Measurements from ENCODE around the gene AOX1.
"Not testable (repeated sequence)": the region's sequence is repeated elsewhere in the genome, so short reads cannot be mapped to it uniquely, and the experiment has no call there.

Gene AOX1

GRCh38 chr2:200677721-200678532, 92.1 kb downstream of the AOX1 start:
- Histone ChIP-seq H3K36me3 (ENCODE audit: insufficient read depth, low read length) (no peaks in the 10 kb centered on the region), H3K9ac (ENCODE audit: low read depth, low read length) (no peak overlapping the region), H3K9me3 (ENCODE audit: control insufficient read depth, insufficient read depth, low read length) (no peaks in the 10 kb centered on the region)

GRCh38 chr2:200679127-200679526, 93.3 kb downstream of the AOX1 start:
- Histone ChIP-seq H3K4me1 (ENCODE audit: insufficient read depth, low read length) (no peaks in the 10 kb centered on the region), H3K9ac (ENCODE audit: low read depth, low read length) (no peak overlapping the region), H3K9me3 (ENCODE audit: control insufficient read depth, insufficient read depth, low read length) (no peaks in the 10 kb centered on the region), H3K36me3 (ENCODE audit: insufficient read depth, low read length) (no peaks in the 10 kb centered on the region)

More at GRCh38 chr2:200677721-200678532, 92.1 kb downstream of the AOX1 start:
- H3K4me1 ChIP-seq (ENCODE audit: insufficient read depth, low read length) = no peaks in the 10 kb centered on the region

GRCh38 chr2:200679535-200679934, 93.7 kb downstream of the AOX1 start:
- H3K9me3 ChIP-seq (ENCODE audit: control insufficient read depth, insufficient read depth, low read length) = no peaks in the 10 kb centered on the region
- no peak overlapping the region for H3K9ac ChIP-seq (ENCODE audit: low read depth, low read length)
- H3K4me1 ChIP-seq (ENCODE audit: insufficient read depth, low read length) = no peaks in the 10 kb centered on the region
- H3K36me3 ChIP-seq (ENCODE audit: insufficient read depth, low read length) = no peaks in the 10 kb centered on the region

- Histone ChIP-seq H3K4me1 (ENCODE audit: insufficient read depth, low read length) (no peaks in the 10 kb centered on the region), H3K9me3 (ENCODE audit: control insufficient read depth, insufficient read depth, low read length) (no peaks in the 10 kb centered on the region; the same call in 1 of the 2 replicates), H3K9ac (ENCODE audit: low read depth, low read length) (no peak overlapping the region), H3K36me3 (ENCODE audit: insufficient read depth, low read length) (no peaks in the 10 kb centered on the region)
Measured at GRCh38 chr2:200681697-200682096, 95.9 kb downstream of the AOX1 start.

GRCh38 chr2:200682407-200682806, 96.6 kb downstream of the AOX1 start:
- not testable (repeated sequence) for H3K4me1 ChIP-seq (ENCODE audit: insufficient read depth, low read length); H3K9me3 ChIP-seq (ENCODE audit: control insufficient read depth, insufficient read depth, low read length)

GRCh38 chr2:200687922-200688920, 102.4 kb downstream of the AOX1 start:
- Histone ChIP-seq H3K4me1 (ENCODE audit: insufficient read depth, low read length) (no peaks in the 10 kb centered on the region), H3K9ac (ENCODE audit: low read depth, low read length) (no peak overlapping the region), H3K9me3 (ENCODE audit: control insufficient read depth, insufficient read depth, low read length) (no peaks in the 10 kb centered on the region; the same call in 1 of the 2 replicates), H3K36me3 (ENCODE audit: insufficient read depth, low read length) (no peaks in the 10 kb centered on the region)

More at GRCh38 chr2:200682407-200682806, 96.6 kb downstream of the AOX1 start:
- H3K36me3 ChIP-seq (ENCODE audit: insufficient read depth, low read length); H3K9ac ChIP-seq (ENCODE audit: low read depth, low read length): not testable (repeated sequence)

- Histone ChIP-seq H3K9me3 (ENCODE audit: control insufficient read depth, insufficient read depth, low read length) (no peaks in the 10 kb centered on the region; the same call in 1 of the 2 replicates), H3K36me3 (ENCODE audit: insufficient read depth, low read length) (no peaks in the 10 kb centered on the region), H3K4me1 (ENCODE audit: insufficient read depth, low read length) (no peaks in the 10 kb centered on the region), H3K9ac (ENCODE audit: low read depth, low read length) (no peak overlapping the region)
Measured at GRCh38 chr2:200689115-200689514, 103.3 kb downstream of the AOX1 start.

- Histone ChIP-seq H3K36me3 (ENCODE audit: insufficient read depth, low read length) (no peaks in the 10 kb centered on the region), H3K9me3 (ENCODE audit: control insufficient read depth, insufficient read depth, low read length) (no peaks in the 10 kb centered on the region), H3K9ac (ENCODE audit: low read depth, low read length) (no peak overlapping the region), H3K4me1 (ENCODE audit: insufficient read depth, low read length) (no peaks in the 10 kb centered on the region)
Measured at GRCh38 chr2:200693836-200694470, 108.1 kb downstream of the AOX1 start.

GRCh38 chr2:200695191-200695590, 109.4 kb downstream of the AOX1 start:
- Histone ChIP-seq H3K4me1 (ENCODE audit: insufficient read depth, low read length) (no peaks in the 10 kb centered on the region), H3K9me3 (ENCODE audit: control insufficient read depth, insufficient read depth, low read length) (no peaks in the 10 kb centered on the region), H3K9ac (ENCODE audit: low read depth, low read length) (no peak overlapping the region), H3K36me3 (ENCODE audit: insufficient read depth, low read length) (no peaks in the 10 kb centered on the region)

- no peaks in the 10 kb centered on the region for H3K9me3 ChIP-seq (ENCODE audit: control insufficient read depth, insufficient read depth, low read length)
- H3K36me3 ChIP-seq (ENCODE audit: insufficient read depth, low read length) = no peaks in the 10 kb centered on the region
- no peaks in the 10 kb centered on the region for H3K4me1 ChIP-seq (ENCODE audit: insufficient read depth, low read length)
- H3K9ac ChIP-seq (ENCODE audit: low read depth, low read length) = no peak overlapping the region
Measured at GRCh38 chr2:200695601-200696000, 109.8 kb downstream of the AOX1 start.

GRCh38 chr2:200698217-200698616, 112.4 kb downstream of the AOX1 start:
- Histone ChIP-seq H3K9ac (ENCODE audit: low read depth, low read length) (no peak overlapping the region), H3K4me1 (ENCODE audit: insufficient read depth, low read length) (no peaks in the 10 kb centered on the region)

GRCh38 chr2:200699310-200699709, 113.5 kb downstream of the AOX1 start:
- no peaks in the 10 kb centered on the region for H3K4me1 ChIP-seq (ENCODE audit: insufficient read depth, low read length)
- no peaks in the 10 kb centered on the region for H3K9me3 ChIP-seq (ENCODE audit: control insufficient read depth, insufficient read depth, low read length)
- no peaks in the 10 kb centered on the region for H3K36me3 ChIP-seq (ENCODE audit: insufficient read depth, low read length)
- H3K9ac ChIP-seq (ENCODE audit: low read depth, low read length) = no peak overlapping the region

More at GRCh38 chr2:200698217-200698616, 112.4 kb downstream of the AOX1 start:
- no peaks in the 10 kb centered on the region for H3K9me3 ChIP-seq (ENCODE audit: control insufficient read depth, insufficient read depth, low read length)
- H3K36me3 ChIP-seq (ENCODE audit: insufficient read depth, low read length) = no peaks in the 10 kb centered on the region

GRCh38 chr2:200700856-200701255, 115.0 kb downstream of the AOX1 start:
- Histone ChIP-seq H3K4me1 (ENCODE audit: insufficient read depth, low read length) (no peaks in the 10 kb centered on the region), H3K9me3 (ENCODE audit: control insufficient read depth, insufficient read depth, low read length) (no peaks in the 10 kb centered on the region), H3K9ac (ENCODE audit: low read depth, low read length) (no peak overlapping the region), H3K36me3 (ENCODE audit: insufficient read depth, low read length) (no peaks in the 10 kb centered on the region)

- Histone ChIP-seq H3K36me3 (ENCODE audit: insufficient read depth, low read length) (no peaks in the 10 kb centered on the region), H3K9me3 (ENCODE audit: control insufficient read depth, insufficient read depth, low read length) (no peaks in the 10 kb centered on the region), H3K4me1 (ENCODE audit: insufficient read depth, low read length) (no peaks in the 10 kb centered on the region), H3K9ac (ENCODE audit: low read depth, low read length) (no peak overlapping the region)
Measured at GRCh38 chr2:200702044-200702443, 116.2 kb downstream of the AOX1 start.
